TTC549 (cell line): ENCODE results near the gene FAM237B.
"Not testable (repeated sequence)": the region's sequence is repeated elsewhere in the genome, so short reads cannot be mapped to it uniquely, and the experiment has no call there.

Experiments used
- FAIRE-seq: peaks from 2 replicates; lab custom pipeline; 2012; peaks lifted over from hg19 to GRCh38; lab: Jason Lieb, UNC

FAM237B gene

GRCh38 chr7:90320801-90321494 lies at the start of gene FAM237B:
Gene FAM237B, minus strand, starts transcription at chr7:90321304. Its CDS starts 1,556 bp downstream, at chr7:90319748.
- no peak for FAIRE-seq

- FAIRE-seq = no peak
Measured at GRCh38 chr7:90351987-90352386, 30.9 kb upstream of the FAM237B start.

GRCh38 chr7:90350032-90350431 lies 28.9 kb upstream of the FAM237B start:
- not testable (repeated sequence) for FAIRE-seq

- FAIRE-seq = no peak
Measured at GRCh38 chr7:90349305-90349704, 28.2 kb upstream of the FAM237B start.

- no peak for FAIRE-seq
Measured at GRCh38 chr7:90347759-90348158, 26.7 kb upstream of the FAM237B start.

GRCh38 chr7:90346336-90347125 lies 25.4 kb upstream of the FAM237B start, which contains the start of gene GTPBP10:
Gene GTPBP10, plus strand, starts transcription at chr7:90346716. Its CDS starts 26 bp downstream, at chr7:90346742.
- FAIRE-seq = no peak

- no peak for FAIRE-seq
Measured at GRCh38 chr7:90345595-90346335, 24.7 kb upstream of the FAM237B start.

GRCh38 chr7:90345016-90345415 lies 23.9 kb upstream of the FAM237B start:
- FAIRE-seq = no peak

- no peak for FAIRE-seq
Measured at GRCh38 chr7:90337106-90337505, 16.0 kb upstream of the FAM237B start.

GRCh38 chr7:90334926-90335325 lies 13.8 kb upstream of the FAM237B start:
- not testable (repeated sequence) for FAIRE-seq

- no peak for FAIRE-seq
Measured at GRCh38 chr7:90334193-90334843, 13.2 kb upstream of the FAM237B start.

- no peak for FAIRE-seq
Measured at GRCh38 chr7:90326500-90326899, 5.4 kb upstream of the FAM237B start.

GRCh38 chr7:90322837-90323236 lies 1.7 kb upstream of the FAM237B start:
- no peak for FAIRE-seq

GRCh38 chr7:90320418-90320800 lies 695 bp downstream of the FAM237B start:
- no peak for FAIRE-seq

GRCh38 chr7:90320014-90320413 lies 1.1 kb downstream of the FAM237B start:
- FAIRE-seq = no peak

- FAIRE-seq = no peak
Measured at GRCh38 chr7:90313907-90314306, 7.2 kb downstream of the FAM237B start.

- no peak for FAIRE-seq
Measured at GRCh38 chr7:90312745-90313144, 8.4 kb downstream of the FAM237B start.

- no peak for FAIRE-seq
Measured at GRCh38 chr7:90311175-90311574, 9.9 kb downstream of the FAM237B start.

GRCh38 chr7:90309872-90310271 lies 11.2 kb downstream of the FAM237B start:
- no peak for FAIRE-seq

- FAIRE-seq = peak; percentile 3
Measured at GRCh38 chr7:90303241-90303640, 17.9 kb downstream of the FAM237B start.

- peak; percentile 53 for FAIRE-seq
Measured at GRCh38 chr7:90298145-90299038, 22.7 kb downstream of the FAM237B start.
